Naive thymus-derived CD4-positive, alpha-beta T cell (primary cell): ENCODE data around the gene TADA1. TPM values are rescaled to one million over a fixed set of nuclear protein-coding genes. Genes with fewer than 3 reads are reported as not detected.

Source experiments
- ATAC-seq: fragments of 150-1000 bp; cut with Tn5 transposase; 2 replicates; pipeline ENCODE4 v1.10.0; 2021; ENCODE audit warnings: mild to moderate bottlenecking, moderate library complexity
- CTCF ChIA-PET: fragments of 350-600 bp; sonication (Branson Sonifier 250); formaldehyde crosslinking; loops from one replicate; lab custom pipeline; 2021; ENCODE audit warnings: antibody characterized with exemption; lab: Charles Lee
- POLR2A ChIA-PET: fragments of 350-600 bp; sonication (Branson Sonifier 250); formaldehyde crosslinking; loops from one replicate; lab custom pipeline; 2021; ENCODE audit warnings: antibody characterized with exemption, inconsistent platforms; lab: Charles Lee
- DNase-seq, 9 donors: peaks; one replicate each; pipeline versions ENCODE4 v3.0.0 to v3.0.0-alpha.2; 2020 to 2022; ENCODE audit warnings: mixed read lengths in 1 of 9
- H3K27ac ChIP-seq: one replicate; pipeline ENCODE4 v1.7.0; 2013; ENCODE audit warnings: mild to moderate bottlenecking, low read depth, low read length, moderate library complexity
- H3K27me3 ChIP-seq, 2 donors: one replicate each; pipeline ENCODE4 v1.7.0; 2013; ENCODE audit warnings: low read length in 2 of 2, mild to moderate bottlenecking in 2 of 2, moderate library complexity in 2 of 2; ENCODE audit not compliant: control insufficient read depth in 2 of 2, insufficient read depth in 2 of 2
- H3K36me3 ChIP-seq, 3 experiments: 1 replicate in 2 of 3; 2 replicates in 1 of 3; pipeline ENCODE4 v1.7.0; 2013; ENCODE audit warnings: low read length in 3 of 3, mild to moderate bottlenecking in 3 of 3, moderate library complexity in 1 of 3; ENCODE audit not compliant: insufficient read depth in 3 of 3, control insufficient read depth in 2 of 3
- H3K4me1 ChIP-seq, 2 donors: one replicate each; pipeline ENCODE4 v1.7.0; 2013; ENCODE audit warnings: low read length in 2 of 2, mild to moderate bottlenecking in 2 of 2, moderate library complexity in 1 of 2; ENCODE audit not compliant: control insufficient read depth in 2 of 2, insufficient read depth in 2 of 2
- H3K4me3 ChIP-seq: 2 replicates; pipeline ENCODE4 v1.7.0; 2013; ENCODE audit warnings: mild to moderate bottlenecking, low read length
- H3K9me3 ChIP-seq, 3 experiments: 1 replicate in 2 of 3; 2 replicates in 1 of 3; pipeline ENCODE4 v1.7.0; 2013; ENCODE audit warnings: low read length in 3 of 3; ENCODE audit not compliant: control insufficient read depth in 2 of 3
- H3K27ac Mint-ChIP-seq, 9 donors: one replicate each; pipeline ENCODE4 v1.8.0; 2020 to 2022; ENCODE audit warnings: mixed read lengths in 9 of 9, mild to moderate bottlenecking in 8 of 9, moderate library complexity in 5 of 9, inconsistent platforms in 2 of 9
- H3K27me3 Mint-ChIP-seq, 5 donors: one replicate each; pipeline ENCODE4 v1.8.0; 2021 to 2022; ENCODE audit warnings: mixed read lengths in 5 of 5, mild to moderate bottlenecking in 1 of 5
- H3K36me3 Mint-ChIP-seq, 5 donors: one replicate each; pipeline ENCODE4 v1.8.0; 2020 to 2022; ENCODE audit warnings: mixed read lengths in 5 of 5, mild to moderate bottlenecking in 3 of 5, inconsistent platforms in 1 of 5
- H3K4me1 Mint-ChIP-seq, 7 donors: one replicate each; pipeline ENCODE4 v1.8.0; 2020 to 2022; ENCODE audit warnings: mixed read lengths in 7 of 7, mild to moderate bottlenecking in 3 of 7, inconsistent platforms in 1 of 7
- H3K4me3 Mint-ChIP-seq, 10 donors: one replicate each; pipeline ENCODE4 v1.8.0; 2020 to 2022; ENCODE audit warnings: mild to moderate bottlenecking in 10 of 10, mixed read lengths in 10 of 10, moderate library complexity in 6 of 10, inconsistent platforms in 2 of 10
- H3K9me3 Mint-ChIP-seq, 11 donors: one replicate each; pipeline ENCODE4 v1.8.0; 2020 to 2022; ENCODE audit warnings: mixed read lengths in 11 of 11, mild to moderate bottlenecking in 4 of 11, inconsistent platforms in 1 of 11, moderate library complexity in 1 of 11
- intact Hi-C, 2 donors: fragments of 100-400 bp; cut with micrococcal nuclease; formaldehyde crosslinking; loops; one replicate each; pipeline ENCODE4 v1.15.1; 2023
- polyA plus RNA-seq, 2 donors: library from polyadenylated mRNA; unstranded; fragments of 300-500 nt; fragmentation: Illumina TruSeq; gene quantifications; one replicate each; pipeline ENCODE4 v1.2.3, GENCODE V29; 2021
- total RNA-seq, 6 experiments: library from RNA in 5 of 6; stranded (reverse) in 5 of 6; gene quantifications; 1 replicate in 5 of 6; 2 replicates in 1 of 6; pipeline ENCODE4 v1.2.3 and lab custom pipeline; 2021 to 2026

TADA1 gene
- total and polyA plus RNA-seq, 7 experiments from 2014 or later: 9.4 to 23.1 (median 16.0) TPM

GRCh38 chr1:166814611-166815010 lies 61.5 kb downstream of the TADA1 start:
- intact Hi-C loops: no loop called here
- Histone ChIP-seq H3K4me1 (no peaks in the 10 kb centered on the region), H3K4me3 (no peak overlapping the region), H3K9me3 (peaks cover 0 to 3% (median 0%) of the 10 kb centered on the region in 3 experiments), H3K27me3 (no peaks in the 10 kb centered on the region), H3K27ac (no peak overlapping the region), H3K36me3 (no peaks in the 10 kb centered on the region)
- peaks cover 0 to 12% (median 0%) of the 10 kb centered on the region in 5 donors for H3K36me3 Mint-ChIP-seq
- no peak overlapping the region for H3K27ac Mint-ChIP-seq
- no peak overlapping the region for H3K4me3 Mint-ChIP-seq
- ChIA-PET CTCF (interaction anchor here (0.7 kb wide), 1 partner anchor 10 kb away, joined by 3 read pairs; no protein-coding TSS in a partner anchor), POLR2A (no interaction called here)
- DNase-seq (no peak), ATAC-seq (no peak)
- no peaks in the 10 kb centered on the region for H3K4me1 Mint-ChIP-seq
- peaks cover 0 to 16% (median 6%) of the 10 kb centered on the region in 11 donors for H3K9me3 Mint-ChIP-seq
- H3K27me3 Mint-ChIP-seq: peaks cover 9 to 30% (median 14%) of the 10 kb centered on the region in 5 donors

GRCh38 chr1:166813508-166814223 lies 62.4 kb downstream of the TADA1 start:
- POLR2A ChIA-PET: no interaction called here
- Mint-ChIP-seq H3K4me1 (no peaks in the 10 kb centered on the region), H3K4me3 (no peak overlapping the region), H3K27me3 (peaks cover 9 to 30% (median 15%) of the 10 kb centered on the region in 5 donors), H3K9me3 (peaks cover 0 to 6% (median 3%) of the 10 kb centered on the region in 11 donors), H3K36me3 (peaks cover 0 to 6% (median 0%) of the 10 kb centered on the region in 5 donors), H3K27ac (no peak overlapping the region)
- intact Hi-C loops: no loop called here
- CTCF ChIA-PET: interaction anchor here (0.7 kb wide), 1 partner anchor 11 kb away, joined by 3 read pairs; no protein-coding TSS in a partner anchor
- H3K27me3 ChIP-seq: no peaks in the 10 kb centered on the region
- H3K4me1 ChIP-seq: no peaks in the 10 kb centered on the region
- no peak for DNase-seq
- no peaks in the 10 kb centered on the region for H3K9me3 ChIP-seq
- ATAC-seq: no peak
- H3K4me3 ChIP-seq: no peak overlapping the region
- H3K36me3 ChIP-seq: no peaks in the 10 kb centered on the region
- H3K27ac ChIP-seq: no peak overlapping the region

DNA sequence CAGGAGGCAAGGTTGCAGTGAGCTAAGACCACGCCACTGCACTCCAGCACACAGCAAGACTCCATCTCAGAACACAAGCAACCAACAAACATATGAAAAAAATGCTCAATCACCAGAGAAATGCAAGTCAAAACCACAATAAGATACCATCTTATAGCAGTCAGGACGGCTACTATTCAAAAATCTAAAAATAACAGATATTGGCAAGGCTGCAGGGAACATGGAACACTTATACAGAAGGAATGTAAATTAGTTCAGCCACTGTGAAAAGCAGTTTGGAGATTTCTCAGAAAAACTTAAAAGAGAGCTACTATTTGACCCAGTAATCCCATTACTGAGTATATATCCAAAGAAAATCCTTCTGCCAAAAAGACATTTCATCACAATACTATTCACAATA lies 64.4 kb downstream of the TADA1 start:
- Histone ChIP-seq H3K4me3 (no peak overlapping the region), H3K9me3 (no peaks in the 10 kb centered on the region), H3K36me3 (no peaks in the 10 kb centered on the region), H3K4me1 (no peaks in the 10 kb centered on the region), H3K27ac (no peak overlapping the region), H3K27me3 (no peaks in the 10 kb centered on the region)
- DNase-seq: no peak
- no peak for ATAC-seq
- CTCF ChIA-PET: no interaction called here
- Mint-ChIP-seq H3K27ac (no peak overlapping the region), H3K4me3 (no peak overlapping the region), H3K36me3 (no peaks in the 10 kb centered on the region), H3K27me3 (peaks cover 9 to 30% (median 15%) of the 10 kb centered on the region in 5 donors), H3K4me1 (no peaks in the 10 kb centered on the region), H3K9me3 (peaks cover 0 to 4% (median 0%) of the 10 kb centered on the region in 11 donors)
- POLR2A ChIA-PET: interaction anchor here (0.6 kb wide), 1 partner anchor 30 kb away, joined by 3 read pairs; no protein-coding TSS in a partner anchor
- intact Hi-C loops: no loop called here

GRCh38 chr1:166808952-166809351 lies 67.1 kb downstream of the TADA1 start:
- Mint-ChIP-seq H3K27me3 (peaks cover 5 to 20% (median 10%) of the 10 kb centered on the region in 5 donors), H3K27ac (no peak overlapping the region), H3K9me3 (peaks cover 0 to 4% (median 0%) of the 10 kb centered on the region in 11 donors), H3K4me1 (peaks cover 0 to 2% (median 0%) of the 10 kb centered on the region in 7 donors), H3K36me3 (no peaks in the 10 kb centered on the region), H3K4me3 (no peak overlapping the region)
- Histone ChIP-seq H3K27me3 (no peaks in the 10 kb centered on the region), H3K4me3 (no peak overlapping the region), H3K27ac (no peak overlapping the region), H3K4me1 (no peaks in the 10 kb centered on the region), H3K9me3 (no peaks in the 10 kb centered on the region), H3K36me3 (no peaks in the 10 kb centered on the region)
- DNase-seq (no peak), ATAC-seq (no peak)
- ChIA-PET POLR2A (no interaction called here), CTCF (no interaction called here)
- intact Hi-C loops: no loop called here

Other genes with a start within 250 kb of the TADA1 start
- gene POGK, start 36.8 kb downstream of the TADA1 start, total RNA-seq: 10 to 100 TPM; 24.7 to 38.7 (median 36.9) TPM
- 10 to 100 TPM; 14.4 to 19.6 TPM for gene POGK, start 36.8 kb downstream of the TADA1 start, polyA plus RNA-seq
- 1 to 10 TPM in 1 of 5 experiments, under 1 TPM in 4; 0.15 to 10.0 (median 0.29) TPM for gene ILDR2, start 99.3 kb upstream of the TADA1 start, total RNA-seq
- not detected for gene ILDR2, start 99.3 kb upstream of the TADA1 start, polyA plus RNA-seq
- not detected for gene MAEL, start 113.0 kb upstream of the TADA1 start, total RNA-seq
- gene MAEL, start 113.0 kb upstream of the TADA1 start, polyA plus RNA-seq: not detected
- gene GPA33, start 214.1 kb upstream of the TADA1 start, total RNA-seq: 10 to 100 TPM in 3 of 5 experiments, 1 to 10 TPM in 2; 5.4 to 32.6 (median 11.3) TPM
- gene GPA33, start 214.1 kb upstream of the TADA1 start, polyA plus RNA-seq: 10 to 100 TPM; 43.6 to 63.4 TPM
- not detected for gene STYXL2, start 217.8 kb upstream of the TADA1 start, total RNA-seq
- not detected for gene STYXL2, start 217.8 kb upstream of the TADA1 start, polyA plus RNA-seq